Liver (tissue), 9 donors: ENCODE data around the gene PLA2G4D. TPM values are rescaled to one million over a fixed set of nuclear protein-coding genes. Genes with fewer than 3 reads are reported as not detected.

ENCODE experiments used
- DNase-seq: peaks from one replicate; pipeline ENCODE4 v3.0.0-alpha.2; 2017; ENCODE audit warnings: low spot score
- H3K27ac ChIP-seq, 2 donors: one replicate each; pipeline ENCODE4 v1.7.0; 2013; ENCODE audit warnings: inconsistent platforms in 2 of 2, low read length in 2 of 2, control low read depth in 1 of 2, low read depth in 1 of 2, mild to moderate bottlenecking in 1 of 2
- H3K27me3 ChIP-seq, 4 donors: one replicate each; pipeline versions ENCODE4 v1.6.1 to v1.7.0; 2013; ENCODE audit warnings: low read length in 3 of 4, inconsistent platforms in 1 of 4, mild to moderate bottlenecking in 1 of 4, moderate library complexity in 1 of 4; ENCODE audit not compliant: control insufficient read depth in 4 of 4, insufficient read depth in 4 of 4
- H3K36me3 ChIP-seq, 4 donors: one replicate each; pipeline versions ENCODE4 v1.6.1 to v1.7.0; 2013; ENCODE audit warnings: low read length in 3 of 4, mild to moderate bottlenecking in 3 of 4, low read depth in 1 of 4, moderate library complexity in 1 of 4; ENCODE audit not compliant: control insufficient read depth in 4 of 4, insufficient read depth in 3 of 4
- H3K4me1 ChIP-seq, 4 donors: one replicate each; pipeline versions ENCODE4 v1.6.1 to v1.7.0; 2013; ENCODE audit warnings: low read length in 3 of 4, mild to moderate bottlenecking in 3 of 4, moderate library complexity in 1 of 4; ENCODE audit not compliant: control insufficient read depth in 4 of 4, insufficient read depth in 4 of 4
- H3K4me3 ChIP-seq, 3 donors: one replicate each; pipeline versions ENCODE4 v1.6.1 to v1.7.0; 2013; ENCODE audit warnings: low read length in 3 of 3, control low read depth in 1 of 3, low read depth in 1 of 3, mild to moderate bottlenecking in 1 of 3
- H3K9ac ChIP-seq, 2 donors: one replicate each; pipeline ENCODE4 v1.7.0; 2013; ENCODE audit warnings: low read length in 2 of 2, mild to moderate bottlenecking in 2 of 2, moderate library complexity in 2 of 2, control low read depth in 1 of 2, low read depth in 1 of 2
- H3K9me3 ChIP-seq, 4 donors: one replicate each; pipeline versions ENCODE4 v1.6.1 to v1.7.0; 2013; ENCODE audit warnings: low read length in 3 of 4; ENCODE audit not compliant: control insufficient read depth in 4 of 4
- FOXA1 ChIP-seq: IDR thresholded peaks from 2 replicates; pipeline ENCODE4 v1.6.1; 2016; ENCODE audit warnings: antibody characterized with exemption
- FOXA2 ChIP-seq: IDR thresholded peaks from 2 replicates; pipeline ENCODE4 v1.6.1; 2016; ENCODE audit warnings: antibody characterized with exemption
- HNF4A ChIP-seq, 2 donors: conservative IDR thresholded peaks; 2 replicates each; pipeline ENCODE4 v1.6.1; 2016; ENCODE audit warnings: antibody characterized with exemption in 2 of 2, mild to moderate bottlenecking in 2 of 2
- HNF4G ChIP-seq: IDR thresholded peaks from 2 replicates; pipeline ENCODE4 v1.6.1; 2016; ENCODE audit warnings: antibody characterized with exemption
- JUND ChIP-seq, 2 donors: IDR thresholded peaks; 2 replicates each; pipeline ENCODE4 v1.6.1; 2016; ENCODE audit warnings: antibody characterized with exemption in 2 of 2
- NR2F2 ChIP-seq: IDR thresholded peaks from 2 replicates; pipeline ENCODE4 v1.6.1; 2016; ENCODE audit warnings: antibody characterized with exemption
- RAD21 ChIP-seq, 2 donors: IDR thresholded peaks; 2 replicates each; pipeline ENCODE4 v1.6.1; 2016; ENCODE audit warnings: antibody characterized with exemption in 2 of 2, mild to moderate bottlenecking in 2 of 2
- REST ChIP-seq: IDR thresholded peaks from 2 replicates; pipeline ENCODE4 v1.6.1; 2016; ENCODE audit warnings: antibody characterized with exemption, mild to moderate bottlenecking
- TAF1 ChIP-seq: conservative IDR thresholded peaks from 2 replicates; pipeline ENCODE4 v1.6.1; 2016; ENCODE audit warnings: antibody characterized with exemption, mild to moderate bottlenecking
- YY1 ChIP-seq: IDR thresholded peaks from 2 replicates; pipeline ENCODE4 v1.6.1; 2016; ENCODE audit warnings: antibody characterized with exemption, mild to moderate bottlenecking
- WGBS: extraction: QIAGEN DNeasy Blood & Tissue Kit; methylation state at CpG from one replicate; pipeline ENCODE4 v1.1.7; 2013; 5-methylcytosine and 5-hydroxymethylcytosine counted together
- polyA plus RNA-seq, 2 donors: library from polyadenylated mRNA; stranded (reverse) in 1 of 2; unstranded in 1 of 2; fragments of 200-250 nt in 1 of 2; fragments of >200 nt in 1 of 2; fragmentation: Nextera tagmentation in 1 of 2; extraction: Ambion mirVana in 1 of 2; gene quantifications; one replicate each; pipeline versions ENCODE4 v1.2.1 to v1.2.3, GENCODE V29; 2013 to 2015
- total RNA-seq, 2 donors: library from RNA; depleted of rRNA; stranded (reverse); fragments of >200 nt; gene quantifications; one replicate each; pipeline ENCODE4 v1.2.3, GENCODE V29; 2014
- donor health status: healthy.
- donor health status: healthy.
- donor health status: healthy.
- donor health status: healthy.
- donor health status: healthy.

Gene PLA2G4D
- total and polyA plus RNA-seq, 4 donors, result not detected

GRCh38 chr15:42106288-42106687 is 11.9 kb upstream of the PLA2G4D start (continued):
- TF ChIP-seq REST (no peak), YY1 (no peak), TAF1 (no peak), FOXA2 (no peak), JUND (IDR thresholded peaks at IDR 0.05) (no peak)

- no peak overlapping the region for H3K4me3 ChIP-seq
- H3K9ac ChIP-seq, result no peak overlapping the region
- 95% methylated on average over 11 of the region's 11 CpGs for WGBS
Measured at GRCh38 chr15:42104095-42104891, 9.9 kb upstream of the PLA2G4D start.

More at GRCh38 chr15:42104095-42104891, 9.9 kb upstream of the PLA2G4D start:
- no peaks in the 10 kb centered on the region for H3K4me1 ChIP-seq
- H3K36me3 ChIP-seq, result no peaks in the 10 kb centered on the region
- H3K27ac ChIP-seq, result no peak overlapping the region
- TF ChIP-seq HNF4G (no peak), HNF4A (conservative IDR thresholded peaks at IDR 0.05) (no peak), NR2F2 (no peak), RAD21 (IDR thresholded peaks at IDR 0.05) (no peak), FOXA1 (no peak), REST (no peak)
- DNase-seq, result no peak
- H3K27me3 ChIP-seq, result no peaks in the 10 kb centered on the region
- no peaks in the 10 kb centered on the region for H3K9me3 ChIP-seq
